Mesenchymal stem cell (in vitro differentiated cells and primary cell): ENCODE results near the gene IRF2.
A peak's percentile ranks its signal among the peaks of the same experiment; 100 is the strongest.

Source experiments
- DNase-seq: peaks from one replicate; pipeline ENCODE4 v3.0.0-alpha.2; 2013
- H2AFZ ChIP-seq: one replicate; pipeline ENCODE4 v1.6.1; 2013; ENCODE audit warnings: low read depth, mild to moderate bottlenecking, control low read depth, inconsistent platforms, low read length, moderate library complexity
- H2AK5ac ChIP-seq: 2 replicates; pipeline ENCODE4 v1.6.1; 2013; ENCODE audit warnings: low read length, moderate library complexity, mild to moderate bottlenecking, inconsistent platforms; ENCODE audit not compliant: severe bottlenecking
- H2BK120ac ChIP-seq: one replicate; pipeline ENCODE4 v1.6.1; 2013; ENCODE audit warnings: low read depth, mild to moderate bottlenecking, inconsistent platforms, low read length, moderate library complexity
- H2BK12ac ChIP-seq, 2 experiments: one replicate each; pipeline ENCODE4 v1.6.1; 2013; ENCODE audit warnings: inconsistent platforms in 2 of 2, low read length in 2 of 2, mild to moderate bottlenecking in 2 of 2, moderate library complexity in 2 of 2, control low read depth in 1 of 2
- H2BK15ac ChIP-seq: one replicate; pipeline ENCODE4 v1.6.1; 2013; ENCODE audit warnings: mild to moderate bottlenecking, low read depth, inconsistent platforms; ENCODE audit not compliant: poor library complexity, severe bottlenecking
- H2BK5ac ChIP-seq: 2 replicates; pipeline ENCODE4 v1.6.1; 2013; ENCODE audit warnings: low read depth, mild to moderate bottlenecking, low read length, control low read depth, inconsistent platforms; ENCODE audit not compliant: poor library complexity, severe bottlenecking
- H3K14ac ChIP-seq, 2 experiments: one replicate each; pipeline ENCODE4 v1.6.1; 2013; ENCODE audit warnings: inconsistent platforms in 2 of 2, low read length in 2 of 2, control low read depth in 1 of 2, mild to moderate bottlenecking in 1 of 2, moderate library complexity in 1 of 2
- H3K18ac ChIP-seq, 2 experiments: one replicate each; pipeline ENCODE4 v1.6.1; 2013; ENCODE audit warnings: inconsistent platforms in 2 of 2, low read length in 2 of 2, control low read depth in 1 of 2, low read depth in 1 of 2, mild to moderate bottlenecking in 1 of 2
- H3K23ac ChIP-seq, 2 experiments: one replicate each; pipeline ENCODE4 v1.6.1; 2013; ENCODE audit warnings: inconsistent platforms in 2 of 2, low read length in 2 of 2, mild to moderate bottlenecking in 2 of 2, moderate library complexity in 2 of 2, control low read depth in 1 of 2
- H3K27ac ChIP-seq: 2 replicates; pipeline ENCODE4 v1.5.1; 2013; ENCODE audit warnings: mild to moderate bottlenecking, moderate library complexity, low read length, control low read depth, inconsistent platforms; ENCODE audit not compliant: poor library complexity, severe bottlenecking
- H3K27me3 ChIP-seq, 2 experiments: 2 replicates each; pipeline versions ENCODE4 v1.6.1 to v1.7.0; 2013; ENCODE audit warnings: low read length in 2 of 2, mild to moderate bottlenecking in 2 of 2, moderate library complexity in 2 of 2, control low read depth in 1 of 2, inconsistent platforms in 1 of 2; ENCODE audit not compliant: control insufficient read depth in 1 of 2, insufficient read depth in 1 of 2
- H3K36me3 ChIP-seq, 2 experiments: 2 replicates each; pipeline versions ENCODE4 v1.6.1 to v1.7.0; 2013; ENCODE audit warnings: low read length in 2 of 2, control low read depth in 1 of 2, inconsistent platforms in 1 of 2, low read depth in 1 of 2, mild to moderate bottlenecking in 1 of 2; ENCODE audit not compliant: insufficient read depth in 2 of 2, control insufficient read depth in 1 of 2
- H3K4ac ChIP-seq, 2 experiments: one replicate each; pipeline ENCODE4 v1.6.1; 2013; ENCODE audit warnings: inconsistent platforms in 2 of 2, low read length in 2 of 2, mild to moderate bottlenecking in 2 of 2, moderate library complexity in 2 of 2, control low read depth in 1 of 2, low read depth in 1 of 2
- H3K4me1 ChIP-seq: 2 replicates; pipeline ENCODE4 v1.6.1; 2013; ENCODE audit warnings: low read depth, low read length, control low read depth; ENCODE audit not compliant: control insufficient read depth, insufficient read depth
- H3K4me2 ChIP-seq: 2 replicates; pipeline ENCODE4 v1.6.1; 2013; ENCODE audit warnings: low read length, mild to moderate bottlenecking, inconsistent platforms; ENCODE audit not compliant: poor library complexity, severe bottlenecking
- H3K4me3 ChIP-seq, 2 experiments: 2 replicates each; pipeline versions ENCODE4 v1.5.1 to v1.7.0; 2013; ENCODE audit warnings: low read length in 2 of 2, mild to moderate bottlenecking in 2 of 2, control low read depth in 1 of 2, low read depth in 1 of 2; ENCODE audit not compliant: insufficient read depth in 1 of 2
- H3K79me1 ChIP-seq: replicated peaks from 2 replicates; pipeline ENCODE4 v1.6.1; 2013; ENCODE audit warnings: mild to moderate bottlenecking, control low read depth, low read length, inconsistent platforms; ENCODE audit not compliant: poor library complexity, severe bottlenecking
- H3K9ac ChIP-seq: 2 replicates; pipeline ENCODE4 v1.7.0; 2013; ENCODE audit warnings: mild to moderate bottlenecking, low read length, moderate library complexity
- H3K9me3 ChIP-seq: 2 replicates; pipeline ENCODE4 v1.7.0; 2013; ENCODE audit warnings: mild to moderate bottlenecking, low read length; ENCODE audit not compliant: control insufficient read depth
- H4K8ac ChIP-seq: one replicate; pipeline ENCODE4 v1.6.1; 2013; ENCODE audit warnings: inconsistent platforms, mild to moderate bottlenecking, low read length, moderate library complexity
- H4K91ac ChIP-seq: one replicate; pipeline ENCODE4 v1.6.1; 2013; ENCODE audit warnings: mild to moderate bottlenecking, low read length, inconsistent platforms
- WGBS: methylation state at CpG from one replicate; pipeline ENCODE4 v1.1.7; 2013; ENCODE audit warnings: mixed read lengths; 5-methylcytosine and 5-hydroxymethylcytosine counted together

Gene IRF2

DNA sequence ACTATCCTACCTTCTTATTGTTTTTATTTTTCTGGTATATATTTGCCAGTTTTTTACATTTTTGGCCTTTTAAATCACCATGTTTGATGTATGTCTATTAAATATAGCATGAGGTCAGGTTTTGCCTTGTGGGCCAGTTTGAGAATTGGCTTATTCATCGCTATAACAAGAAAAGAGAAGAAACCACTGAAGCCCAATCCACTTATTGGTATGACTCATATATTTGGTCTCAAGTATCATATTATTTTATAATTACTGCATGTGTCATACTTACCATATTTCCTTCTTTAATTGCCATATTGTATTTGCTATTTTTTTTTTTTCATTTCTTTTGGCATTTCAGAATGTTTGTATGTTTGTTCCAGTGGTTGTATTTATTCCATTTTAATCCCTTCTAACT is 99.3 kb downstream of the IRF2 start:
- no peaks in the 10 kb centered on the region for H3K79me1 ChIP-seq
- H3K9ac ChIP-seq, result no peak overlapping the region

DNA sequence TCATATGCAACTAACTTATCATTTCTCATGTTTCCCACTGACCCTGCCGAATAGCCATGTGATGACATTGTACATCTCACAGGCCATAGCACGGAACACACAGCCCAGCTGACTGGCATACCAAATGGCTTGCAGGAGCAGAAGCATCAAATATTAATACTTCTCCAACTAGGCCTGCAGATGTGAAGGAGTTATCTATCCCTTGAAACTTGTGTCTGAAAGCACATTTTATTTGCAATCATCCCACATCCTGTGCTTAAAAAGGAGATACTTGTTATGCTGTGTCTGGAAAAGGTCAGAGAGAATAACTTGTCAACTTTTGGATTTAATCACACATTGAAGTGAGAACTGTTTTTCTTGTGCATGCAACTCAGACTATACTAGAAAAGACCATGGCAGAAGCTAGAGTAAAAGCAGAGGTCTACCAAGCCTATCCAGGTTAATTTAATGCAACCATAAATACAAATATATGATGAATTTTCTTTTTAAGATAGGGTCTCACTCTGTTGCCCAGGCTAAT is 100.4 kb downstream of the IRF2 start:
- no peak overlapping the region for H3K9ac ChIP-seq
- H3K14ac ChIP-seq, result no peak overlapping the region
- no peak overlapping the region for H2BK15ac ChIP-seq
- no peaks in the 10 kb centered on the region for H3K79me1 ChIP-seq
- DNase-seq, result peak; percentile 17
- no peak overlapping the region for H2AFZ ChIP-seq
- no peak overlapping the region for H3K18ac ChIP-seq
- H3K4me1 ChIP-seq, result no peaks in the 10 kb centered on the region
- no peaks in the 10 kb centered on the region for H3K9me3 ChIP-seq
- no peak overlapping the region for H3K27ac ChIP-seq
- no peak overlapping the region for H3K23ac ChIP-seq
- H4K8ac ChIP-seq, result no peak overlapping the region
- no peak overlapping the region for H3K4me2 ChIP-seq
- no peak overlapping the region for H2BK12ac ChIP-seq
- H4K91ac ChIP-seq, result no peak overlapping the region
- H3K27me3 ChIP-seq, result no peaks in the 10 kb centered on the region
- no peak overlapping the region for H3K4ac ChIP-seq
- WGBS, result 73% methylated on average over 2 of the region's 2 CpGs
- H3K36me3 ChIP-seq, result no peaks in the 10 kb centered on the region
- no peak overlapping the region for H2AK5ac ChIP-seq
- H2BK5ac ChIP-seq, result no peak overlapping the region
- no peak overlapping the region for H3K4me3 ChIP-seq
- H2BK120ac ChIP-seq, result no peak overlapping the region

More for the DNA sequence above, 99.3 kb downstream of the IRF2 start:
- H3K27me3 ChIP-seq, result no peaks in the 10 kb centered on the region
- no peak overlapping the region for H3K23ac ChIP-seq
- H4K8ac ChIP-seq, result no peak overlapping the region
- no peak overlapping the region for H3K27ac ChIP-seq
- no peaks in the 10 kb centered on the region for H3K9me3 ChIP-seq
- H3K4me1 ChIP-seq, result no peaks in the 10 kb centered on the region
- no peak overlapping the region for H2BK15ac ChIP-seq
- DNase-seq, result no peak
- H3K4me3 ChIP-seq, result no peak overlapping the region
- no CpG with 5 or more reads among the region's 1 CpG for WGBS
- no peak overlapping the region for H2AK5ac ChIP-seq
- H2BK5ac ChIP-seq, result no peak overlapping the region
- H2BK120ac ChIP-seq, result no peak overlapping the region
- no peak overlapping the region for H2BK12ac ChIP-seq
- H3K4ac ChIP-seq, result no peak overlapping the region
- H4K91ac ChIP-seq, result no peak overlapping the region
- H3K4me2 ChIP-seq, result no peak overlapping the region
- no peak overlapping the region for H3K18ac ChIP-seq
- H3K14ac ChIP-seq, result no peak overlapping the region
- no peaks in the 10 kb centered on the region for H3K36me3 ChIP-seq
- H2AFZ ChIP-seq, result no peak overlapping the region

DNA sequence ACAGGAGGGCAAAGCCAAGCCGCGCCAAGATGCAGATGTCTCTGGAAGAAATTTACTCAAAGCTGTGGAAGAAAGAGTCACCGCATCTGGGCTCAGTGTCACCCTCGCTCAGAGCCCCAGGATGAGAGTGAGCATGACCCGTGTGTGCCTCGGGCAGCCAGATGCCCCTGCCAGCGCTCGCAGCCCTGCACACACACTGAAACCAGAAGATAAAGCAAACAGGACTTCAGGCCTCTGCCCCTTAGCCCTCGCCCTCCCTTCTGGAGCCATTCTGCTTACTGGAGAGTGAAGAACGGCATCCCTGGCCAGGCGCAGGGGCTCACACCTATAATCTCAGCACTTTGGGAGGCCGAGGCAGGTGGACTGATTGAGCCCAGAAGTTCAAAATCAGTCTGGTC is 103.0 kb downstream of the IRF2 start:
- H4K91ac ChIP-seq, result no peak overlapping the region
- H2BK15ac ChIP-seq, result no peak overlapping the region
- no peak overlapping the region for H3K27ac ChIP-seq
- peak overlapping the region in 1 of 2 experiments; percentile 35 for H3K18ac ChIP-seq
- H3K23ac ChIP-seq, result no peak overlapping the region
- no peak overlapping the region for H2BK5ac ChIP-seq
- no peaks in the 10 kb centered on the region for H3K9me3 ChIP-seq
- no peak overlapping the region for H2BK120ac ChIP-seq
- H3K79me1 ChIP-seq, result no peaks in the 10 kb centered on the region
- H3K4me2 ChIP-seq, result no peak overlapping the region
- no peak overlapping the region for H3K14ac ChIP-seq
- H4K8ac ChIP-seq, result peak overlapping the region; percentile 12
- no peak overlapping the region for H2AK5ac ChIP-seq
- no peak overlapping the region for H2AFZ ChIP-seq
- DNase-seq, result no peak
- no peak overlapping the region for H3K4ac ChIP-seq
- H3K4me1 ChIP-seq, result no peaks in the 10 kb centered on the region
- H3K9ac ChIP-seq, result no peak overlapping the region
- no peak overlapping the region for H2BK12ac ChIP-seq
- 86% methylated on average over 12 of the region's 12 CpGs for WGBS
- H3K27me3 ChIP-seq, result no peaks in the 10 kb centered on the region
- H3K4me3 ChIP-seq, result no peak overlapping the region
- H3K36me3 ChIP-seq, result no peaks in the 10 kb centered on the region

DNA sequence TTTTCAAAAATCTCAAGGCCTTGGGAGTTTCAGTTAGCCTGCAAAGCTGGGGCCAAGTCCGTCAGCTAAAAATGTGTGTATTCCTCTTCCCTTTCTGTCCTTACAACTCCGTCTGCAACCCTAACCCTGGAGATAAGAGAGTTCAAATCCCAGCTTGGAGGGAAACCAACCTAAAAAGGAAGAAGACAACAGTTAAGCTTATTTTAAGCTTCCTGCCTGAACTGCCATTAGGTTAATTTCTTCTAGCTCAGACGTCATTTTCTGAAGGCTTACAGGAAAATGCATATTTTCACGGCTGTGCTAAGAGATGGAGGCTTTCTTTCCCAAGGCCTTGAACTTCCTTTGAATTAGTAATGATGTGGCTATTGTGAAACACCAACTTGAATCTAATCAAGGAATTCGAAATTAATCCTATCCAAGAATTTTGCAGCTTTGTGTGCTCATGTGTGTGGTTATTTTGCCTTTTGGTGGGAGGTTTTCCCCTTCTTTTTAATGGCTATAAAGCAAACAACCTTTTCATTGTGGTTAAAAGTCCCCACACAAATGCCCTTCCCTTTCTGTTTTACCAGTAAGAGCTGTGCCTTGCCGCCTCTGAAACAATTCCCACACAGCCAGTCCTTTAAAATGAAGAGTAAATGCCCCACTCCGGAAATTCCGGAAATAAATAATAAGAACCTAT is 103.5 kb downstream of the IRF2 start:
- Histone ChIP-seq H3K23ac (no peak overlapping the region), H3K27ac (no peak overlapping the region)
- 88% methylated on average over 7 of the region's 8 CpGs for WGBS

More for the DNA sequence above, 103.5 kb downstream of the IRF2 start:
- H2BK5ac ChIP-seq, result no peak overlapping the region
- H2BK120ac ChIP-seq, result no peak overlapping the region
- H3K27me3 ChIP-seq, result no peaks in the 10 kb centered on the region
- H2BK15ac ChIP-seq, result no peak overlapping the region
- H3K9me3 ChIP-seq, result no peaks in the 10 kb centered on the region
- DNase-seq, result no peak
- H3K9ac ChIP-seq, result no peak overlapping the region
- H3K14ac ChIP-seq, result no peak overlapping the region
- no peak overlapping the region for H2BK12ac ChIP-seq
- H3K4me1 ChIP-seq, result no peaks in the 10 kb centered on the region
- H3K4me3 ChIP-seq, result no peak overlapping the region
- peak overlapping the region; percentile 26 for H2AK5ac ChIP-seq
- no peaks in the 10 kb centered on the region for H3K79me1 ChIP-seq
- H2AFZ ChIP-seq, result no peak overlapping the region
- no peak overlapping the region for H4K91ac ChIP-seq
- H3K4me2 ChIP-seq, result no peak overlapping the region
- no peak overlapping the region for H3K18ac ChIP-seq
- H4K8ac ChIP-seq, result no peak overlapping the region
- no peaks in the 10 kb centered on the region for H3K36me3 ChIP-seq
- no peak overlapping the region for H3K4ac ChIP-seq
